ENCODE results near the gene PRKCB.

PRKCB gene

GRCh38 chr16:24052329-24053098 is 216.7 kb downstream of the PRKCB start:
- no peak for DNase-seq

- DNase-seq = no peak
These were observed 217.5 kb downstream of the PRKCB start for GRCh38 chr16:24053099-24053946.

- no peak for DNase-seq
These were observed 219.1 kb downstream of the PRKCB start for GRCh38 chr16:24054741-24055491.

- DNase-seq = no peak
These were observed 226.6 kb downstream of the PRKCB start for GRCh38 chr16:24062270-24062817.

- DNase-seq = no peak
These were observed 233.3 kb downstream of the PRKCB start for GRCh38 chr16:24069036-24069590.

- no peak for DNase-seq
These were observed 235.1 kb downstream of the PRKCB start for GRCh38 chr16:24070851-24071250.

- no peak for DNase-seq
These were observed 236.0 kb downstream of the PRKCB start for GRCh38 chr16:24071666-24072360.

GRCh38 chr16:24073321-24073720 is 237.5 kb downstream of the PRKCB start:
- no peak for DNase-seq

- no peak for DNase-seq
These were observed 238.8 kb downstream of the PRKCB start for GRCh38 chr16:24074574-24074973.

GRCh38 chr16:24075302-24075701 is 239.5 kb downstream of the PRKCB start:
- no peak for DNase-seq

GRCh38 chr16:24075931-24076716 is 240.3 kb downstream of the PRKCB start:
- no peak for DNase-seq

- no peak for DNase-seq
These were observed 241.5 kb downstream of the PRKCB start for GRCh38 chr16:24077292-24077691.

- no peak for DNase-seq
These were observed 242.2 kb downstream of the PRKCB start for GRCh38 chr16:24077966-24078365.

GRCh38 chr16:24085666-24086065 is 249.9 kb downstream of the PRKCB start:
- no peak for DNase-seq

- no peak for DNase-seq
These were observed 252.2 kb downstream of the PRKCB start for GRCh38 chr16:24087891-24088410.

GRCh38 chr16:24088767-24089166 is 253.0 kb downstream of the PRKCB start:
- no peak for DNase-seq

- no peak for DNase-seq
These were observed 255.3 kb downstream of the PRKCB start for GRCh38 chr16:24091125-24091524.

GRCh38 chr16:24093049-24093448 is 257.3 kb downstream of the PRKCB start:
- no peak for DNase-seq

GRCh38 chr16:24094660-24095059 is 258.9 kb downstream of the PRKCB start:
- DNase-seq = no peak

- DNase-seq = no peak
These were observed 263.1 kb downstream of the PRKCB start for GRCh38 chr16:24098896-24099295.

- DNase-seq = no peak
These were observed 265.6 kb downstream of the PRKCB start for GRCh38 chr16:24101431-24101830.

Measured in NCI-H1417 treated with DMSO at 0.1 percent for 48 hours (cell line).